K562 (cell line): Measurements from ENCODE around the gene GOLGA2. TPM values are rescaled to one million over a fixed set of nuclear protein-coding genes. Genes with fewer than 3 reads are reported as not detected.

ENCODE experiments used
- ATAC-seq: fragments of 200-7000 bp; cut with Tn5 transposase; 3 replicates; pipeline ENCODE4 v1.9.1; 2020; ENCODE audit warnings: moderate library complexity
- BruUV-seq: library from RNA; stranded (reverse); fragments of 400-500 nt; replicated peaks from 2 replicates; lab custom pipeline; 2021; lab: Mats Ljungman, UMichigan
- CTCF ChIA-PET: fragments of 300-600 bp; formaldehyde crosslinking; extraction: SDS; loops from one replicate; lab custom pipeline; 2021; ENCODE audit warnings: low intra/inter-chr PET ratio; lab: Yijun Ruan, JAX
- POLR2A ChIA-PET: fragments of 300-600, 350-650 bp; sonication (Branson Sonifier 250); formaldehyde crosslinking; extraction: SDS; loops from one replicate; lab custom pipeline; 2021; ENCODE audit warnings: antibody characterized with exemption, inconsistent platforms; lab: Yijun Ruan, JAX
- DNase-seq, 4 experiments: peaks; one replicate each; pipeline versions ENCODE4 v3.0.0 to v3.0.0-alpha.2; 2011 to 2018; ENCODE audit warnings: low spot score in 3 of 4, mixed read lengths in 3 of 4; ENCODE audit errors: extremely low read depth in 1 of 4
- FAIRE-seq: peaks from 2 replicates; lab custom pipeline; 2011; peaks lifted over from hg19 to GRCh38; lab: Jason Lieb, UNC
- H2AFZ ChIP-seq: 2 replicates; pipeline ENCODE4 v1.6.0; 2011; ENCODE audit warnings: low read depth, low read length, control low read depth, inconsistent platforms
- H3K27ac ChIP-seq: fragments of 200-600 bp; 3 replicates; pipeline ENCODE4 v1.8.0; 2011; ENCODE audit warnings: low read depth, mild to moderate bottlenecking, control low read depth, inconsistent platforms, low read length, moderate library complexity, mixed read lengths; ENCODE audit errors: extremely low read depth
- H3K27me3 ChIP-seq, 2 experiments: fragments of 300-600 bp in 1 of 2; 2 replicates in 1 of 2; 3 replicates in 1 of 2; pipeline versions ENCODE4 v1.6.0 to v1.8.0; 2011; ENCODE audit warnings: inconsistent platforms in 2 of 2, low read length in 2 of 2, mild to moderate bottlenecking in 1 of 2, mixed read lengths in 1 of 2, moderate library complexity in 1 of 2; ENCODE audit not compliant: control insufficient read depth in 2 of 2, insufficient read depth in 2 of 2
- H3K36me3 ChIP-seq: fragments of 300-600 bp; 3 replicates; pipeline ENCODE4 v1.8.0; 2011; ENCODE audit warnings: mild to moderate bottlenecking, low read length, inconsistent platforms; ENCODE audit not compliant: control insufficient read depth, insufficient read depth
- H3K4me1 ChIP-seq, 2 experiments: fragments of 200-600 bp in 1 of 2; replicated peaks in 1 of 2; 2 replicates in 1 of 2; 3 replicates in 1 of 2; pipeline versions ENCODE4 v1.5.1 to v1.8.0; 2011; ENCODE audit warnings: inconsistent platforms in 2 of 2, low read length in 2 of 2, mild to moderate bottlenecking in 1 of 2, mixed read lengths in 1 of 2, moderate library complexity in 1 of 2; ENCODE audit not compliant: control insufficient read depth in 2 of 2, insufficient read depth in 2 of 2
- H3K4me2 ChIP-seq: 2 replicates; pipeline ENCODE4 v1.6.1; 2011; ENCODE audit warnings: low read length, control low read depth, inconsistent platforms, mixed read lengths; ENCODE audit not compliant: insufficient read depth
- H3K4me3 ChIP-seq: fragments of 200-600 bp; sonication (generic), shearing (Covaris generic); 2 replicates; pipeline ENCODE4 v1.5.1; 2016; ENCODE audit warnings: control low read depth, inconsistent platforms
- H3K79me2 ChIP-seq: fragments of 200-600 bp; 3 replicates; pipeline ENCODE4 v1.8.0; 2011; ENCODE audit warnings: low read length, inconsistent platforms; ENCODE audit not compliant: control insufficient read depth, insufficient read depth
- H3K9ac ChIP-seq, 2 experiments: 2 replicates each; pipeline versions ENCODE4 v1.6.0 to v1.6.1; 2011; ENCODE audit warnings: low read depth in 2 of 2, low read length in 2 of 2, control low read depth in 1 of 2, inconsistent platforms in 1 of 2, mild to moderate bottlenecking in 1 of 2, mixed read lengths in 1 of 2; ENCODE audit not compliant: insufficient read depth in 1 of 2
- H3K9me1 ChIP-seq: one replicate; pipeline ENCODE4 v1.6.0; 2011; ENCODE audit warnings: inconsistent platforms, mild to moderate bottlenecking, low read length, moderate library complexity; ENCODE audit not compliant: control insufficient read depth, insufficient read depth
- H3K9me3 ChIP-seq: replicated peaks from 2 replicates; pipeline ENCODE4 v1.5.1; 2011; ENCODE audit warnings: low read depth, low read length, inconsistent platforms; ENCODE audit not compliant: control insufficient read depth, insufficient read depth
- H4K20me1 ChIP-seq: replicated peaks from 2 replicates; pipeline ENCODE4 v1.6.1; 2011; ENCODE audit warnings: low read length, inconsistent platforms, mixed read lengths; ENCODE audit not compliant: control insufficient read depth, insufficient read depth
- BMI1 ChIP-seq: fragments of 150-350 bp; IDR thresholded peaks from 2 replicates; pipeline ENCODE4 v1.6.1; 2014; ENCODE audit warnings: low read length
- CBFA2T3 ChIP-seq: fragments of 450-650 bp; IDR thresholded peaks from 2 replicates; pipeline ENCODE4 v1.6.1; 2017
- CEBPZ ChIP-seq: fragments of 150-350 bp; IDR thresholded peaks from 2 replicates; pipeline ENCODE4 v1.6.1; 2014; ENCODE audit warnings: low read depth, mild to moderate bottlenecking, low read length, borderline replicate concordance
- E2F6 ChIP-seq, 2 experiments: IDR thresholded peaks; 2 replicates each; pipeline ENCODE4 v1.6.1; 2011; ENCODE audit warnings: borderline replicate concordance in 1 of 2, control low read depth in 1 of 2, low read depth in 1 of 2, low read length in 1 of 2, mild to moderate bottlenecking in 1 of 2, mixed read lengths in 1 of 2, moderate library complexity in 1 of 2; ENCODE audit not compliant: insufficient read depth in 1 of 2, insufficient read length in 1 of 2, poor library complexity in 1 of 2, severe bottlenecking in 1 of 2; ENCODE audit errors: extremely low read depth in 1 of 2
- TBL1XR1 ChIP-seq, 2 experiments: IDR thresholded peaks; 2 replicates each; pipeline ENCODE4 v1.6.1; 2012; ENCODE audit warnings: improper control_type of control experiment in 2 of 2, low read length in 2 of 2, mild to moderate bottlenecking in 1 of 2
- TBP ChIP-seq: optimal IDR thresholded peaks from 2 replicates; pipeline ENCODE3; 2011; ENCODE audit warnings: low read depth, low read length, improper control_type of control experiment
- TSC22D4 ChIP-seq: fragments of 450-650 bp; IDR thresholded peaks from 2 replicates; pipeline ENCODE4 v1.6.1; 2016; ENCODE audit warnings: missing genetic modification characterization, missing biosample characterization, control low read depth
- U2AF1 ChIP-seq: fragments of 200-400 bp; formaldehyde crosslinking; optimal IDR thresholded peaks from 2 replicates; pipeline ENCODE3; 2017; ENCODE audit warnings: mild to moderate bottlenecking, low read depth, low read length, moderate library complexity
- ZBTB2 ChIP-seq: fragments of 450-650 bp; IDR thresholded peaks from 2 replicates; pipeline ENCODE4 v1.6.1; 2016; ENCODE audit warnings: antibody characterized with exemption
- ZNF184 ChIP-seq: sonication (generic); formaldehyde crosslinking; IDR thresholded peaks from 2 replicates; pipeline ENCODE4 v1.5.0; 2020; ENCODE audit warnings: missing genetic modification reagents
- ZNF197 ChIP-seq: fragments of 200-800 bp; sonication (Bioruptor generic); IDR thresholded peaks from 2 replicates; pipeline ENCODE4 v1.6.1; 2016; ENCODE audit warnings: low read depth, missing genetic modification characterization, missing compliant biosample characterization
- ZNF282 ChIP-seq: sonication (generic); formaldehyde crosslinking; IDR thresholded peaks from 2 replicates; pipeline ENCODE4 v1.8.1; 2023; ENCODE audit warnings: missing genetic modification reagents
- ZNF445 ChIP-seq: fragments of 250-450 bp; sonication (Bioruptor Pico); IDR thresholded peaks from 2 replicates; pipeline ENCODE4 v1.4.0; 2020; ENCODE audit warnings: low read depth, mild to moderate bottlenecking, moderate library complexity
- ZNF75A ChIP-seq: fragments of 450-650 bp; formaldehyde crosslinking; IDR thresholded peaks from 2 replicates; pipeline ENCODE4 v1.4.0; 2020; ENCODE audit warnings: mild to moderate bottlenecking
- WGBS: fragments of 100-300 bp; shearing (Covaris generic); methylation state at CpG from one replicate; pipeline ENCODE4 v1.1.6; 2016; ENCODE audit warnings: low coverage, mixed read lengths; ENCODE audit not compliant: insufficient coverage; ENCODE audit errors: missing lambda C conversion rate; 5-methylcytosine and 5-hydroxymethylcytosine counted together
- in situ Hi-C: fragments of 300-500 bp; cut with MboI; formaldehyde crosslinking; loops from 4 replicates; pipeline ENCODE4 v1.15.0; 2018; ENCODE audit warnings: inconsistent platforms, mixed read lengths
- intact Hi-C: fragments of 100-400 bp; cut with micrococcal nuclease; formaldehyde crosslinking; loops from 2 replicates; pipeline ENCODE4 v1.14.2; 2022
- polyA plus RNA-seq, 8 experiments: library from polyadenylated mRNA; depleted of rRNA in 4 of 8; stranded (reverse) in 5 of 8; unstranded in 3 of 8; fragments of >200 nt; fragmentation: Nextera tagmentation in 2 of 8; fragmentation: Illumina TruSeq in 1 of 8; extraction: Ambion mirVana in 2 of 8; extraction: Trizol in 1 of 8; gene quantifications; 2 replicates each; pipeline versions ENCODE4 v1.2.1 to v1.2.3, GENCODE V29; 2011 to 2014; ENCODE audit warnings: inconsistent platforms in 1 of 8, missing spikeins in 1 of 8
- total RNA-seq, 7 experiments: library from RNA; depleted of rRNA in 6 of 7; stranded (reverse); fragments of >200 nt in 6 of 7; fragmentation: Illumina TruSeq in 2 of 7; extraction: Trizol in 2 of 7; gene quantifications; 2 replicates each; pipeline versions ENCODE4 v1.2.1 to v1.2.3, GENCODE V29; 2011 to 2021; ENCODE audit warnings: low replicate concordance in 1 of 7
- TF ChIP-seq, protein P1 (sequence below): fragments of 250-450 bp; sonication (Bioruptor Pico); IDR thresholded peaks from 2 replicates; pipeline ENCODE4 v1.8.0; 2021; ENCODE audit warnings: moderate library complexity, mild to moderate bottlenecking, inconsistent platforms

GOLGA2 gene
- total and polyA plus RNA-seq, 9 of the 15 experiments (the other 6 are each of a cell fraction or from before 2014, with no cell fraction given): 15.7 to 138 (median 76.0) TPM

DNA sequence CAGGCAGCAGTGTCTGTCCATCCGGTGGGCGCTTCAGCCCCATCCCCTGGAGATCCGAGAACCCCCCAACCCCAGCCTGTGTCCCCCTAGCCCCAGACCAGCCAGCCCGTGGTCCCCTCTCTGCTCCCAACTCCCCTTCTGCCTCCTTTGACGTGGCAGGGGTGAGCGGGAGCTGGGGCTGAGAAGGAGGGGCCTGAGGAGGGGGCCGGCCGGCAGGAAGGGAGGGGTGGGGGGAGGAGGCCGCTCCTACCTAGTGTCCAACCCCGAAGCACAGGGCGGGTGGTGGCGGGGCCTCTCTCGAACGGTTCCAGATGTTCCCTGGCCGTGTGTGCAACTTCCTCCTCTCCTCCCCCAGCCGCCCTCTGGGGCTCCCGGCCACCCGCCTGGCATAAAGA is 31.0 kb downstream of the GOLGA2 start:
- WGBS: 16% methylated on average over 15 of the region's 18 CpGs
- TF ChIP-seq BMI1 (no peak), CBFA2T3 (no peak), ZNF75A (CRISPR knock-in tag) (no peak), ZBTB2 (0 out of 2 replicates have a peak, but pooled peaks have one; percentile 3), ZNF282 (no peak), TBP (peak; percentile 18), ZNF445 (no peak), ZNF197 (CRISPR knock-in tag) (no peak), CEBPZ (no peak), TSC22D4 (tag) (no peak), TBL1XR1 (IDR thresholded peaks at IDR 0.05; ENCODE audit: low read length in 2 of 2) (no peak), U2AF1 (no peak), E2F6 (IDR thresholded peaks at IDR 0.05; ENCODE audit: borderline replicate concordance in 1 of 2, extremely low read depth in 1 of 2, insufficient read depth in 1 of 2, insufficient read length in 1 of 2, low read depth in 1 of 2, low read length in 1 of 2, poor library complexity in 1 of 2, severe bottlenecking in 1 of 2) (peak in 1 of 2 experiments; percentile 36), ZNF184 (no peak)
- TF ChIP-seq, protein P1, sequence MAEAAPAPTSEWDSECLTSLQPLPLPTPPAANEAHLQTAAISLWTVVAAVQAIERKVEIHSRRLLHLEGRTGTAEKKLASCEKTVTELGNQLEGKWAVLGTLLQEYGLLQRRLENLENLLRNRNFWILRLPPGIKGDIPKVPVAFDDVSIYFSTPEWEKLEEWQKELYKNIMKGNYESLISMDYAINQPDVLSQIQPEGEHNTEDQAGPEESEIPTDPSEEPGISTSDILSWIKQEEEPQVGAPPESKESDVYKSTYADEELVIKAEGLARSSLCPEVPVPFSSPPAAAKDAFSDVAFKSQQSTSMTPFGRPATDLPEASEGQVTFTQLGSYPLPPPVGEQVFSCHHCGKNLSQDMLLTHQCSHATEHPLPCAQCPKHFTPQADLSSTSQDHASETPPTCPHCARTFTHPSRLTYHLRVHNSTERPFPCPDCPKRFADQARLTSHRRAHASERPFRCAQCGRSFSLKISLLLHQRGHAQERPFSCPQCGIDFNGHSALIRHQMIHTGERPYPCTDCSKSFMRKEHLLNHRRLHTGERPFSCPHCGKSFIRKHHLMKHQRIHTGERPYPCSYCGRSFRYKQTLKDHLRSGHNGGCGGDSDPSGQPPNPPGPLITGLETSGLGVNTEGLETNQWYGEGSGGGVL: no peak

More for the DNA sequence above, 31.0 kb downstream of the GOLGA2 start:
- Histone ChIP-seq H4K20me1 (no peaks in the 10 kb centered on the region), H3K4me3 (no peak overlapping the region), H3K79me2 (no peaks in the 10 kb centered on the region), H3K9me1 (no peaks in the 10 kb centered on the region), H3K27ac (peak overlapping the region; percentile 43; the same call in 1 of the 3 replicates), H3K4me1 (peaks cover 28 to 53% of the 10 kb centered on the region in 2 experiments), H2AFZ (peak overlapping the region; percentile 32; the same call in 1 of the 2 replicates), H3K9me3 (no peaks in the 10 kb centered on the region), H3K4me2 (no peak overlapping the region), H3K36me3 (no peaks in the 10 kb centered on the region), H3K9ac (peak overlapping the region in 1 of 2 experiments; percentile 73; a peak in 2 of 4 replicates), H3K27me3 (no peaks in the 10 kb centered on the region)
- DNase-seq (peak; percentile 76 to 96 (median 88)), FAIRE-seq (no peak), ATAC-seq (peak; percentile 64)
- CTCF ChIA-PET: no interaction called here
- in situ Hi-C loops (loop anchor here (10.0 kb wide), 1 partner anchor 450 kb away; no protein-coding TSS in a partner anchor), intact Hi-C loops (loop anchor here (1.0 kb wide), 1 partner anchor 53 kb away; no protein-coding TSS in a partner anchor)
- POLR2A ChIA-PET: interaction anchor here (1.5 kb wide), 1 partner anchor 10 kb away, joined by 3 read pairs; no protein-coding TSS in a partner anchor
- BruUV-seq: no TSS peak
